Prostate gland (tissue), 2 donors: ENCODE measurements around the gene SLC35D2. TPM values are rescaled to one million over a fixed set of nuclear protein-coding genes. Genes with fewer than 3 reads are reported as not detected.

ENCODE experiments used
- total RNA-seq, 2 donors: library from RNA; depleted of rRNA; stranded (reverse); fragments of >200 nt; gene quantifications; one replicate each; pipeline ENCODE4 v1.1.0, GENCODE V29; 2016

SLC35D2 gene
- total RNA-seq, 2 donors from 2014 or later = 27.4 to 29.7 TPM

Other genes starting within 250 kb of the SLC35D2 start
- gene HSD17B3, start 81.5 kb downstream of the SLC35D2 start, total RNA-seq = 100 to 1,000 TPM in 1 of 2 donors, under 1 TPM in 1; 0.55 to 126 TPM
- gene ZNF367, start 34.7 kb upstream of the SLC35D2 start, total RNA-seq = 1 to 10 TPM; 2.9 to 5.5 TPM
- 10 to 100 TPM; 13.5 to 24.3 TPM for gene HABP4, start 66.5 kb upstream of the SLC35D2 start, total RNA-seq
- 10 to 100 TPM; 27.0 to 34.7 TPM for gene CDC14B, start 236.1 kb upstream of the SLC35D2 start, total RNA-seq